NOMO-1 (cell line): ENCODE measurements around the gene KRTAP5-8.
"Not testable (repeated sequence)": the region's sequence is repeated elsewhere in the genome, so short reads cannot be mapped to it uniquely, and the experiment has no call there.

Experiments used
- DNase-seq, 2 experiments: peaks; one replicate each; lab custom pipeline; 2025; ENCODE audit not compliant: unreplicated experiment in 2 of 2; lab: John Stamatoyannopoulos, UW

The KRTAP5-8 gene

GRCh38 chr11:71505781-71506180 is 32.0 kb upstream of the KRTAP5-8 start:
- DNase-seq = no peak

DNA sequence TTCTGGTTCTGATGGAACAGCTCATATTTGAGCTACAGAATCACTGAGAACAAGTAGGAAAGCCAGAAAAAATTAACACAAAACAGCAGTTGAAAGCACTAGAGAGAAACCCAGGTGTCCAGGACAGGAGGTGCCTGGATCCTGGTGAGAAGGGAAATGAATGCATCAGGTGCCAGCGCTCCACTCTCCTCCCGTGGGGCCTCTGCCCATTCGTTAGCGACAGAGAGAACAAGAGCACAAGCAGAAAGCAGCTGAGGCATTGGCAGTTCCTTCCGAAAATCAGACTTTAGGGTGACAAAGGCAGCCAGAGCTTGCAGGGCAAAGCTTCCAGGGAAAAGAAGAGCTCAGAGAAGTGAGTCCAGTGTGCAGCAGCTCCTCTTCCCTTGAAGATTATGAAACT is 30.7 kb upstream of the KRTAP5-8 start:
- DNase-seq = no peak

DNA sequence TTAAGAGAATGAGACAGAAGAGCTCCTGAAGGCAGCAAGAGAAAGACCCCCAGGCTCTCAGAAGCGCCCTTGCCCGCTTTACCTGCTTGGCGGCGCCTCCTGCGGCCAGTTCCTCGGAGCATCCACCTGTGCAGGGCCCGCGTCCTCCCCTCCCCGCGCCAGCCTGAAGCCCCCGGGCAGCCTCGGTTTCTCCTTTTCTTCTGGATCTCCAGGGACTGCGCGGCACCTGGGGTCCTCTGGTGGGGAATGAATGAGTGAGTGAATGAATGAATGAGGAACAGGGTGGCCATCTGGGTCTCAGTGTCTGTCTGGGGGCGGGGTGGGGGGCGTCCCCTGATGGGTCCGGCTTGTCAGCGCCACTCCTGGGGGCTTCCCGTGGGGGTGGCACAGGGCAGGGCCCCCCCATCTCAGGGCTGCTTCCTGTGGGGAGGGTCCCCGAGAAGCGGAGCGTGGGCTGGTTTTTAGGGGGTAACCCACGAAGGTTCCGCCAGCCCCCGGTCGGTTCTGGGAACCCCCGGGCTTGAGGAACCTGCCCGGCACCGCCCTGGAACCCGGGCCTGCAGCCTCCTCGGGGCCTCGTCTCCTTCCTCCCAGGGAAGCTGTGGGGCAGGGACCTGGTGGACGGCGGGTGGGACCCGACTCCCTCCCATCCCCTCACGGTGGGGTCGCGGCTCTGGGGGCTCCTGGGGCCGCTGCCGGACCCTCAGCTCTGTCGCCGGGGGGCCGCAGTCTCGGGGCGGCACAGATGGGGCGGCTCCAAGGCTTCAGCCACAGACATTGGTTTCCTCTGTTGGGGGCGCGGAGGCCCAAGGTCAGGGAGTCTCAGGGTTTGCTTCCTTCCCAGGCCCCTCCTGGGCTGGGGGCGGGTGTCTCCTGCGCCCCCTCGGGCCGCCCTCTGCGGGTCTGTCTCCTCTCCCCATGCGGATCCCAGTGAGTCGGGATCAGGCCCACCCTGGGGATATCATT is 19.0 kb upstream of the KRTAP5-8 start:
- DNase-seq = no peak

GRCh38 chr11:71519546-71519945 is 18.3 kb upstream of the KRTAP5-8 start:
- DNase-seq = no peak

DNA sequence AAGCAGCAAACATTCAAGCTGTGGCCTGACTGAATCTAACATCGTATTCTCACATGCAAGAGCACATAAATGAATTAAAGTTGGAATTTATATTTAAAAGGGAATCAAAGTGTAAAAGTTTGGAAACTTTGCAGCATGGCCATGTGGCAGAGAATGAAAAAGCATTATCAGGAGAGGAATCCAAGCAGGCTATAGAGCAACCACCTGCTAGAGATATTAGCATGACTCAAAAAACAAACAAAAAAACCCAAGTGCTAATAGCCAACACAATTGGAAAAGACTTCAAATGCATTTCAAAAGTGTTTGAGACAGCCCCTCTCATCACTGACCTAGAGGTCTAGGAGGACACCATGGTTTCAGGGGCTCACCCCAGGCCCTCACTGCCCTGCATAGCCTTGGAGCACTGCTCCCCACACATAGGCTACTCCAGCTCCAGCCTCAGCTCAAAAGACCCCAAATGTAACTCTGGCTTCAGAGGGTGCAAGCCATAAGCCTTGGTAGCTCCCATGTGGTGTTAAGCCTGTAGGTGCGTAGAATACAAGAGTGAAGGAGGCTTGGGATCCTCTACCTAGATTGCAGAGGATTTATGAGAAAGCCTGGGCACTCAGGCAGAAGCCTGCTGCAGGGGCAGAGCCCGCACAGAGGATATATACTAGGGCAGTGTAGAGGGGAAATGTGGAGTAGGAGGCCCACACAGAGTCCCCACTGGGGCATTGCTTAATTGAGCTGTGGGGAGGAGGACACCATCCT is 12.5 kb upstream of the KRTAP5-8 start:
- DNase-seq = no peak

DNA sequence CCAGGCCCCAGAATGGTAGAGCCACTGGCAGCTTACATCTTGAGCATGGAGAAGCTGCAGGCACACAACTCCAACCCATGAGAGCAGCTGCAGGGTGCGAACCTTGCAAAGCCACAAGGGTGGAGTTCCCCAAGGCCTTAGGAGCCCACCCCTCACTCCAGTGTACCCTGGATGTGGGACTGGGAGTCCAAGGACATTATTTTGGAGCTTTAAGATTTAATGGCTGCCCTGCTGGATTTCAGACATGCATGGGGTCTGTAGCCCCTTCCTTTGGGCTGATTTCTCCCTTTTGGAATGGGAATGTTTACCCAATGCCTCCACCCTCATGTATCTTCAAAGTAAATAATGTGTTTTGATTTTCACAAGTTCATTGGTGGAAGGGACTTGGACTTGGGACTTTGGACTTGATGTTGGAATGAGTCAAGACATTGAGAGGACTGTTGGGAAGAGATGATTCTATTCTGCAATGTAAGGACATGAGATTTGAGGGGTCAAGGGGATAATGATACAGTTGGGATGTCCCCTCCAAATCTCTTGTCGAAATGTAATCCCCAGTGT is 11.8 kb upstream of the KRTAP5-8 start:
- no peak for DNase-seq

GRCh38 chr11:71526796-71527575 is 10.8 kb upstream of the KRTAP5-8 start, which contains the start of gene KRTAP5-7:
Gene KRTAP5-7 (plus strand): TSS chr11:71527267. CDS start chr11:71527301, 34 bp downstream.
- not testable (repeated sequence) for DNase-seq

- no peak for DNase-seq
Measured at GRCh38 chr11:71527576-71528210, 10.1 kb upstream of the KRTAP5-8 start.

DNA sequence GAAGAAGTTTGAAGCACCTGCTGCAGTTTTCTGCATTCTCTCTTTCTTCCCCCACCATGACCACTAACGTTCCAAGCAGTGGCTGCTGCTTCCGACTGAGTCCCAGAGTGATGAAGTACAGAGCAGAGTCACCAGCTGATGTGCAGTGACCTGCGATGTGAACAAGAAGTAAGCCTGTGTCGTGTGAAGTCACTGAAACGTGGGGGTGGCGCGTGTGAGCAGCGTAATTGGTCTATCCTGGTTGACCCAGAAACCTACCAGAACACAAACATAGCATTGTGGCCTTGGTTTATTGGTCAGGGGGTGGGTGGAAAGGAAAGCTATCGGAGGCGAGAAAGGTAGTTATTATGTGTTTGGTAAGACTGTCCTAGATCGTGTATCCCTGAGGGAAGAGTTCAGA is 7.2 kb upstream of the KRTAP5-8 start:
- no peak for DNase-seq

DNA sequence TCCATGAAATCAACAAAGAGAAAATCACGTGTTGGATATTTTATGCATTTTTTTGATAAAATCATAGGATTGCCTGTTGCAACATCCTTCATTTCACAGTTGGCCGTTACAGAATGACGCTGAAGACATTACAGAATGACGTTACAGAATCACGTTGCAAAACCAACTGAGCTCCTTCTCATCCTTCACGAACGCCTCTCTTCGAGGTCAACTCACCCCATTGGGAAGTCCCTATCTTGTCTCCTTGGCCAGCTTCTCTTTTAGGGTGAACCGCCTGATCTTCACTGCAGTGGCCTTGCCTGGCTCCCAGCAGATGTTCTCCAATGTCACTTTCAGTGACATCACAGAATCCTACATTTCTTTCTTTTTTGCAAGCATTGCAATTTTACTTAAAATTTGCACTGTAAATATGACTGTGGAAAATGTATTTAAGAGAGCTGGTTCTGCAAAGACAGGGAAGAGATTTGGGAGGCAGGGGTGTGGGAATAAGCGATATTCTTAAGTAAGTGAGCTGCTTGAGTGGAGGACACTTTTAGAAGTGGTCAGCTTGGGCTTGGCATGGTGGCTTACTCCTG is 5.7 kb upstream of the KRTAP5-8 start:
- DNase-seq = no peak

- not testable (repeated sequence) for DNase-seq
Measured at GRCh38 chr11:71534711-71535608, 2.9 kb upstream of the KRTAP5-8 start.

DNA sequence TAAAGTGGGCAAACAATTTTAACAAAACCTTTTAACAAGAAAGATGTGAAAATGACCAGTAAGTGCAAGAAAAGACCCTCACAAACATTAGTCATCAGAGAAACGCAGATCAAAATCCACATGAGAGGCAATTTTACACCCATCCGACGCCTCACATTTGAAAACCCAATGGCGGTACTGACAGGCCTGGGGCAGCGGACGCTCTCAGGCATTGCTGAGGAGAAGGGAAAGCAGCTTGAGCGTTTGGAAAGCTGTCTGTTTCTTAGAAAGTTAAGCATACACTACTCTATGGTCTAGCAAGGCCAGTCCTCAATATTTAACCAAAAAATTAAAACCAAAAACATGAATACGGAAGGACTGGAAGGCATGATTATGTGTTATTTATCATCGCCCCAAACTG is 2.0 kb upstream of the KRTAP5-8 start:
- no peak for DNase-seq

DNA sequence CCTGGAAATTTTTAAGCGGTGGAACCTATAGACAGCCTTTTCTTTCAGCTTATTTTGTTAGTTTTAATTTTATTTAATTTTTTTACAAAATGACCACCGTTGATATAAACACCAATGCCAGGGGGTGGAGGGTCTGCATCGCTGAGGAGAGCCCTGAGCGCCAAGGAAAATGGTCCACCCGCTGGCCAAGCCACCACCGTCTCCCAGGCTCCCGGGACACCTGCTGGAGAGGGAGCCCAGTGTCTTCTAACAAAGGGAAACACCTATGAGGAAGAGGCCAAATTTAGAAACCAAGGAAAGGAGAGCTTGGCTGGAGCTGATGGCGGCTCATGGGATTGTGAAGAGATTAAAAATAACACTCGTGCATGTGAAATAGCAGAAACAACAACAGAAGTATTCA is 288 bp upstream of the KRTAP5-8 start:
- no peak for DNase-seq

- DNase-seq = no peak
Measured at GRCh38 chr11:71538666-71538990, 803 bp downstream of the KRTAP5-8 start.

DNA sequence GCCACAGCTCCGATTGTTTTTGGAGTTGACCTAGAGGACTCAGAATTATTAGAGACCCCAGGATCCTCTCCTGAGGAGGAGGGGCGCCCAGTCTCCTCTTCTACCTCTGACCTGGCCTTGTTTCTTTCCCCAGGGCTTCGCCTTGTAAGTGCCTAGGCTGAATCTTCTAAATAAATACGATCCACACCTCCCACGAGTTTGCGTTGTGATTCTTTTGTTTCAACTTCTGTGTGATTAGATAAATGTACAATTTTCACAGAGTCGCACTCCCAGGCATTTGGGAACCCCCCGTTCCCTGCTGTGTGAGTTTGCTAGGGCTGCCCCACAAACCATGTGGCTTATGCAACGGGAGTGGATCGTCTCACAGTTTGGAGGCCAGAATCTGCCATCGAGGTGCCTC is 1.2 kb downstream of the KRTAP5-8 start:
- DNase-seq = no peak

DNA sequence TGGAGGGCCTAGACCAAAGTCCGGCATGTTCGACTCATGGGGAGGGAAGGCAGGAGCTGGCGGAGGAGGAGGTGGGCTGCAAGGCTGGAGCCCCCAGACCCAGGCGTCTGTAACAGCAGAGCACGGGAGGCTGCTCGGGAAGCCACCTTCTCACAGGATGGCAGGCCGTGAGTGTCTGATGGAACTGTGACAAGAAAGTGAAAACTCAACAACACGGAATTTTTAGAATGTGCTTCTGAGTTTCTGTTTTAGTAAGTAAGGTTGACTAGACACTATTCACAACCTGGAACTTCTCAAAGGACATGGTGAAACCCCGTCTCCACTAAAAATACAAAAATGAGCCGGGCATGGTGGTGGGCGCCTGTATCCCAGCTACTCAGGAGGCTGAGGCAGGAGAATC is 2.1 kb downstream of the KRTAP5-8 start:
- DNase-seq = not testable (repeated sequence)

- DNase-seq = not testable (repeated sequence)
Measured at GRCh38 chr11:71540521-71541304, 2.9 kb downstream of the KRTAP5-8 start.

DNA sequence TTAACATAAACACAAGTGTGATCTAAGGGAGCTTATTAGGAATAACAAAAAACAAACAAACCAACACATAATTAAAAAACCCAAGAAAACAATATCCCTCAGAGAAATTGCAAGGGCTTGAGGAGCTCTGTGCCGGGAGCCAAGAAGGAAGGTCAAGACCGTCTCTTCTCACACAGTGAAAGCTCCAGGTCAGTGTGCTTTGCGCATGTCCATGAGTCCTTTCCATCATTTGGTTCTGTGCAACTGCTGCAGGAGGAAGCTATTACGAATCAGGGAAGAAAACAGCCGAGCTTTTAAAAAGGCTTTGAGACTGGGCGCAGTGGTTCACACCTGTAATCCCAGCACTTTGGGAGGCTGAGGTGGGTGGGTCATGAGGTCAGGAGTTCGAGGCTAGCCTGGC is 4.6 kb downstream of the KRTAP5-8 start:
- no peak for DNase-seq
